HG03565 (cell line): ENCODE data around the gene ITIH3.

ENCODE experiments used
- ATAC-seq: cut with Tn5 transposase; IDR thresholded peaks from one replicate; pipeline ENCODE4 v1.9.1; 2021; ENCODE audit warnings: mild to moderate bottlenecking, moderate library complexity; ENCODE audit not compliant: unreplicated experiment

ITIH3 gene

DNA sequence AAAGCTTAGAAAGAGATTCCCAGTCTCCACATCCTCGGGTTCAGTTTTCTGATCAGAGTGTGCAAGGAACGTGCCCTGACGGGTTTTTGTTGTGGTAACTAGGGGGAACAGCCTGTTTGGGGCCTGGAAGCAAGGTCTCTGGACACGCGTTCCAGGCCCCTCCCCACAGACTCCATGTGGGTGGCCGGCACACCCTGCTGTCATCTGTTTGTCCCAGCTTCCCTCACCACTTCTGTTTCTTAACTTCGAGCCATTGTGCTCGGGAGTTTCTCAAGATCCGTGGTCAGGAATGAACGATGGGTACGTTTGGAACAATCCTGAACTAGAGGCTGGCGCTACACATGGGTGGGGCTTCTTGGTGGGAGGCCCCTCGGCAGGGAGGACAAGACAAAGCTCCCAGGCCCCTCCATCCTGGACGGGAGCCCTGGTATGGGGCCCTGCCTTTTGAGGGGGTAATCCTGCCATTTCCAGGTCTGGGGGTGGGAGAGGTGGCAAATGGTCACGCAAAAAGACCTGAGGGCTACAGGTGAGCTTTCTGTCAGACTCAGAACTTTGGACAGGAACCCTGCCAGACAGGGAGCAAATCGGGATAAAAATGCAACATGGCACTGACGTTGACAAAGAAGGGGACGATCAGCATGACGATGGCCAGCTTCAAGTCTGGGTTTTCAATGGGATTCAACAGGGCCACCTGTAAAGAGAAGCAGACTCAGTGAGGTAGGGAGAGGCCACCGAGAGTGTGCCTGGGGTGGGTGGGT, 48.7 kb downstream of the ITIH3 start:
- ATAC-seq = no peak

DNA sequence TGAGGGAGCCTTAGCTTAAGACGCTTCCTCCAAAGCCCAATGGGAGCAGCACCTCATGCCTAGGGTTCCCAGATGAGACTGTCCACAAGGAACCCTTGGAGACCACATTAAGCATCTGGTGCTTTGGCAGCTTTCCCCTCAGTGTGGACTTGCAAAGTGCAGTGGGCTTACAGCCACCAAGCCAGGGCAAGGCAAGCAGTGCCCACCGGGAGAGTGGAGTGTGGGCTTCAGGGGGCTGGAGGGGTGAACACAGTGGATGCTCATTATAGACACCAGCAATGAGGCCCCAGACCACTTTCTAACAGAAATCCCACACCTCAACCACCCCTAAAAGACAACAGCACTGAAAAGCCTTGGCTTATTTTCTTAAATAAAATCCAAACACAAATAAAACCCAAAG, 49.3 kb downstream of the ITIH3 start:
- ATAC-seq = no peak

DNA sequence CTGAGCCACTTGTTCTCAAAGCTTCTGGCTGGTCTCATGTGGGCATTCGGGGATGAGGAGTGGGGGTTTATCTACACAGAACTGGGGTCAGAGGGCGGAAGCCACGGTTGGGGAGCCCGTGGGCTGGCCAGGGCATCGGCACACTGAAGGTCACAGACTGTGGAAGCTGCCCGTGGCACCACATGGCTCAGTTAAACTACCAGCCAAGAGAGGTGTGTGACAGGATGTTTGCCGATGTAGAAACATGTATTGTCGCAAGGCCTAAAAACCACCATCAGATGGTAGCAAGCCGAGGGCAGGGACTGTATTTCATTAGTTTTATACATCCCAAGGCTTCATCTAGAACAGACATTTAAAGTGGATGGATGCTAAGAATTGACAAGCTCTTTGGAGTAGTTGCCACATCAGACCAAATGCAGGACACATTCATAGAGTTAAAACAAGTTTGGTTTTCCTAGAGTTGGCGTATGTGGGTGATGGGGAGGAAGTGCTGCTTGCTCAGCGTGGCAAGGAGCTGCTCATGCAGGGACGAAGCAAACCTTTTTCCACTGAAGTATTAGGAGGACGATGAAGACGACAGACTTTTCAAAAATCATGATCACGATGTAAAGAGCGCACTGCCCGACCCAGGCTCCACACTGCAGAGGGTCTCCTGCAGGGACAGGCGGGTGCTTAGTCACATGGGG, 49.8 kb downstream of the ITIH3 start:
- ATAC-seq = no peak

DNA sequence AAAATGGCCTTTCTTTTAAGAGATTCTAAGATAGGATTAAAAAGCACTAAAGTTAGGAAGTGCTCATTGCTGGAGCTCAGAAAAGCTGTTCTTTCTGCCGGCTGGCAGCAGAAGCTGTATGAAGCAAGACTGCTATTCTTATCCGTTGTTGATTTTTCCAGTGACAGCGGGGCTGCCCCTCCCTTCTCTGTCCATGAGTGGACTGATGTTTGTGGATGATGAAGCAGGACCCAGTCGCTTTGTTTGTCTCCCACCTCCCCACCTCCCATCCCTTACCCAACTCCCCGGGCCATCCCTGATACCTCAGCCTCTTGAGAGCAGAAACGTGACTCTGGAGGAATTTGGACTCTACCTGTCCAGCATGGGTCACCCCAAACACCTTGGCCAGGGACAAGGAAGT, 50.6 kb downstream of the ITIH3 start:
- ATAC-seq = no peak

DNA sequence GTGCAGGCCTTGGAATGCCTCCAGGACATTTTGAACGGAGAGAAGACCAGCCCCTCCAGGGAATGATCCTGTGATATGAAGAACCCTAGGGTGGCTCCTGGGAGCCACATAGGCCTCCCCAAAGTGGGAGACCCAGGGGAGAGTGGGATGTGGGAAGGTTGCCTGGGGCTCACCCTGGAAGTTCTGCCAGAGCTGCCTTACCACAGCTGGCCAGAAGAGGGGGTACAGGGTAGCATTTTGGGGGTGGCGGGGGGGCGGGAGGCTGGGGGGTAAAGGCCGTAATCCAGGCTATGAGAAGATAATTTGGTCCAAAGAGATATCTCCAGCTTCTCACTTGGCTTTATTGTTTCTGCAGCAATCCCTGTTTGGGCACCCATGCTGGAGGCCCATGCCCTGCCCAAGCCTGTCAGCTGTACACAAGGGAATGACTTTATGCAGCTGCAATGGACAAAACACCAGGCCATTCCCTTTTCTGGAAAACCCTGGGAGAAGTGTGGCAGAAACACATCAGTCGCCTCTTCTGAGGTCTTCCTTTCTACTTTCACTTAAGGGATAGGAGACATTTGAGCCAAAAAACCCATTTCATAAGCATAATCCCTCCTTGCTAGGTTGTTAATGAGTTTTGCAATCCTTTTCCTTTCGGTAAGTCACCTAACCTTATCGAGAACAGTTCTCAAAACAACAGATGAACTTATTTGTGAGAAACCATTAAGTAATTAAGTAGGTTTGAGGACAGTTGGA, 51.3 kb downstream of the ITIH3 start:
- ATAC-seq = no peak

DNA sequence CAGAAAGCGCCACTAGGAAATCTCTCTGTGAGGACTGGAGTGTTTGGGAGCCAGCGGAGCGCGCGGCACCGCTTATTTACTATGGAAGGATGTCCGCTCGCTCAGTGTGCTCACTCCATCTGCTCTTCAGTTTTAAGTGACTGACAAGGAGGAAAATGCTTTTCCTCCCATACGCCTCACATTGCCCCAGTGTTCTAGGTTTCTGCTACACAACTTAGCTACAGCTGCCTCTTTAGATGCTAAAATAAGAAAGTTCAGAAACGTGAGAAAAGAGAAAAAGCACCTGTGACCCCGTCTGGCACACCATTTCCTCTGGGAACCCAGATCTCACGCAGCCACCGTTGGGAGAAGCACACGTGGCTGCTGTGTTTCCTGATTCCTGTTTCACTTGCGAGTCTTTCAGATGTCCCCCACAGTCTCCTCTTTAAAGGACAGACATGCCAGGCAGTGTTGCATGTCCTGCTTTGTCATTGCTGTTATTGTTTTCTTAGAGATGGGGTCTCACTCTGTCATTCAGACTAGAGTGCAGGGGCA, 51.9 kb downstream of the ITIH3 start:
- ATAC-seq = no peak

DNA sequence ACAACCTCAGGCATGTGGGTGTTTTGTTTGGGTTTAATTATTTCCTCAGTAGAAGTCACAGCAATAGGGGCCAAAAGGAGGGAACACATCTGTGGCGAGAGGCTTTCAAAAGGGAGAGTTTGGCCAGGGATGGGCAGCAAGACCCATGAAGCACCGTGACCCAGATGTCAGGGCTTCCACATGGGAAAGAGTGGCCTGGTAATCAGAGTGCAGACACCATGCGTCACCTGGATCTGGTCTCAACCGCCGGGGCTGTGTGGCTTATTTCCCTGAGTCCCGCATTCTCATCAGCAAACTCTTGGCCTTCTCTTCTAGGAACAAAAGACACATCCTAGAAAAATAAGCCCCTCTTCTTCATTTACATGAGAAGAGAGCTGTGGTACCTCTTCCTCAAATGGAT, 52.6 kb downstream of the ITIH3 start:
- ATAC-seq = no peak

DNA sequence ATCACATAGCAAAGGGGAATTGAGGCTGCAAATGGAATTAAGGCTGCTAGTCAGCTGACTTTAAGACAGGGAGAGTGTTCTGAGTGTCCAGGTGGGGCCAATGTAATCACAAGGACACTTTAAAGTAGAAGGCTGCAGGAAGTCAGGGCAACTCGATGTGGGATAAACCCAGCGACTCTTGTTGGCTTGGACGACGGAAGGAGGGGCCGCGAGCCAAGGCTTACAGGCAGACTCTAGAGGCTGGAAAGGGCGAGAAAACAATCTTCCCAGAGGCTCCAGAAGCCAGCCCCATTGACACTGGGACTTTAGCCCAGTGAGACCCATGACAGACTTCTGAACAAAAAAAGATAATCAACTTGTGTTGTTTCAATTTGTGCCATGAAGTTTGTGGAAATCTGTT, 53.1 kb downstream of the ITIH3 start:
- ATAC-seq = no peak

DNA sequence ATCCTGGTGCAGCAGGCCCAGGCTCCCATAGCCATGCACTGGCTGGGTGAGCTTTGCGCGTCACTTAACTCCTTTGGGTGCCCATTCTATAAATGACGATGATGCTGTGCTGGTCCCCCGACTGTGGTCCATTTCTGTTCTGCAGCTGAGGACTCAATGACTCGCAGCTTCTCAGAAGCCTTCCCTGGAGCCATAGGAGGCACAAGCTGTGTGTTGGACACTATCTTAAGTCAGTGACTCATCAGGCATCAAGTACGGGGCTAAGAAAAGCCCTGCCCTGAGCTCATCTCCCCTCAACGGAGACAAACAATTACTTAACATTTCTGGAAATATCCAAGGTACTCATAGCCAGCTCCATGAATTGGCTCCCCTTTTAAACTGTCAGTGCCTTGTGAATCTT, 54.0 kb downstream of the ITIH3 start:
- ATAC-seq = no peak

DNA sequence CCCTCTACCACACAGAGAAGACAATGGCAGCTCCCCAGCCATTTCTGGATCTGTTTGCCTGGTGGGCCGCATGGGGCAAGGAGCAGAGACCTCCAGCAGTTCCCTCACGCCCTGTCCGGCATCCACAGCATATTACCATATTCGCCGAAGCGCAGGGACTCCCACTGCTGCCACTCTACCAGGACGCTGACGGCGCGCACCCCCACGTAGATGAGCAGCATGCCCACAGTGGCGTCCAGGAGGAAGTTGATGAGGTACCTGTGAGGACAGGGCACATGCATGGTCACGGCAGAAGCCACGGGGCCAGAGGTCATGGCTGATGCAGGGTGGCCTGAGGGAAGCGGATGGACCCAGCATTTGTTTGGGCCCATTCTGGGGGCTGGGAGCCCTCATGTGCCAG, 55.1 kb downstream of the ITIH3 start:
- ATAC-seq = no peak

DNA sequence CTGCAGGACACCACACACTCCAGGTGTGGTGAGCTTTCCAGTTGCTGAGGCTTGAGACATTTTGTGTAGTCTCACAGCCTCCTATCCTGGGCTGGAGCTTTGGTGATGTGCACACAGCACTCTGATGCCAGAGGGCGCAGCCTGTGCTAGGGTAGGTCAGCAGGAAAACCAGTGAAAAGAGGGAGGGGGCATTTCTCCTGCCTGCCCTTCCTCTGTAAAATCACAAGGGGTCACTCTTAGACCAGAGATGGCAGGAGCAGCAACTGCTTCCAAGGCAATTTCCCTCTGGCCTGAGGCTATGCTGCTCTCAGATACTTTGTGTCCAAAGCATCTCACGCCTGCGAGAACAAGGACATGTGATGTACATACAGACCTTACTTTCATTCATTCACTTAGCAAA, 56.8 kb downstream of the ITIH3 start:
- no peak for ATAC-seq

DNA sequence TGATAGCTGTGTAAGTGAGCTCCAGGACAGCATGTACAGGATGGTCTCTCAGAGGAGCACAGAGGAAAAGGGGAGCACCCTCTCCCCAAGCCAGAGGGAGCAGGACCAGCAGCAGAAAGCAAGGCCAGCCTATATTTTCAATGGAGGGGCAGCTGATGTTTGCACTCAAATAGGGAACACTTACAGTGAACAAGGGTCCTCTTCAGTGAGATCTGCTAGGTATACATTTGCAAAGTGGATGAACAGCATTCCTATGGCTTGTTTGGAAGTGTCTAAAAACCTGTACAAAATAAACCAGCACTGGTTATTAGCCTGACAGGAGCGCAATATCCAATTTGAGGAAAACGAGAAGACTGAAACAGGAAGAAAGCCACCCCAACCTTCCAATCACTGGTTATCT, 57.8 kb downstream of the ITIH3 start:
- no peak for ATAC-seq

DNA sequence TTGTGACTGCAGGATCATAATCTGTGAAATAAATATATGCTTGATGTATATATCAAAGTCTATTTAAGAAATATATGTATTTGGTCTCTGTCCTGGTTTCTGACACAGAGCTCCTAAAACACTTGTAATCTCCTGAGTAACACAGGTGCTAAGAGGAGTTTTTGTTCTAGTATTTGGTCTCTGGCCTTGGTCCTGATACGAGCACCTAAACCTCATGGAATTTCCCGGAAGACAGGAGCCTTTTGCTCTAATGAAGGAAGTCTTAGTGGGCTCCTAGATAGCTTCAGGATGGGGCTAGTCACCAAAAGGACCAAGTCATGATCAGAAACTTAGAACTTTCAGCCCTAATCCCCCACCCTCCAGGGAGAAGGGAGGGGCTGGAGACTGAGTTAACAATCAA, 59.4 kb downstream of the ITIH3 start:
- ATAC-seq = no peak

DNA sequence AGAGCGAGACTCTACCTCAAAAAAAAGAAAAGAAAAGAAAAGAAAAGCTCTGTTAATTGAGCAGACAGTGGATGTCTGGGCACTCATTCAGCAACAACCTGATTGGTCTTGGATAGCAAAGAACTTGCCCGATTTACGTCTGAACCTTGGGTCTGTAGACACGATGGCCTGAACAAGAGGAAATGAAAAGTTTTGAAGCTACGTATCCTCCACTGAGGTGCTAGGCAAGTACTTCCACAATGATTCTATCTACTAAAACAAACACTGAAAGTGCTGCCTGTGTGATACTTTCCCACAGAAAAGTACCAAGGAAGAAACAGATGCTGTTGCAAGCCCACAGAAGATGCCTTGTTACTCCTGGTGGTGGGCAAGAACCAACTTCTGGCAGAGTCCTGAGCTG, 62.1 kb downstream of the ITIH3 start:
- no peak for ATAC-seq

DNA sequence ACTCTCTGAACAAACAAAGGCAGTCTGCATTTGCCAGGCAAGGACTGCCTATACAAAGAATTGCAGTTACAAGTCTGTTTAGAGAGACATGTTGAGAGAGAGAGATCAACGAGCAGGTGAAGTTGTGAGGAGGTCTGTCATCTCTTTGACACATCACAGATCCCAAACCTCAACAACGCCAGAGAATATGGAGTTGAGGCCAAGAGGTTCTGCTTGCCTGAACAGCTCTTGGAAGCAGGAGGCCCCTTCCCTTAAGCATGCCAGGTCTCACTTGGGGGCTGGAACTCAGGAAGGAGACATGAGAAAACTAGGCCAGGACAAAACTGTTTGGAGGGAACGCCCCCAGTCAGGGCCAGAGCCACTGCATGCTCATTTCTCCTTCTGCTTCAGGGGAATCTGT, 62.5 kb downstream of the ITIH3 start:
- no peak for ATAC-seq

DNA sequence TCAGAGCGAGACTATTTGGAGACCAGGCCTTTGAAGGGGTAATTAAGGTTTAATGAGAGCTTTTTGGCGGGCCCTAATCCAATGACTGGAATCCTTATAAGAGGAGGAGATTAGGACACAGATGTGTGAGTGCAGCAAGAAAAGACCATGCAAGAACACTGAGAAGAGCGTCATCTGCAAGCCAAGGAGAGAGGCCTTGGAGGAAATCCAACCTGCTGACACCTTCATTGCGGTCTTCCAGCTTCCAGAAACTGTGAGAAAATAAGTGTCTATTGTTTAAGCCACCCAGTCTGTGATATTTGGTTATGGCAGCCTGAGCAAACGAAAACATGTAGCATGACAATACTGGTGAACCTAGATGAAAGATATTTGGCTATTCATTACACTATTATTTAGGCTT, 63.3 kb downstream of the ITIH3 start:
- ATAC-seq = no peak
